SK-N-SH (cell line): ENCODE data around the gene OTOP1. TPM values are rescaled to one million over a fixed set of nuclear protein-coding genes. Genes with fewer than 3 reads are reported as not detected.
"Not testable (repeated sequence)": the region's sequence is repeated elsewhere in the genome, so short reads cannot be mapped to it uniquely, and the experiment has no call there.

Source experiments
- CTCF ChIA-PET: fragments of 300-600, 350-600 bp; formaldehyde crosslinking; extraction: SDS; loops from one replicate; lab custom pipeline; 2021; lab: Yijun Ruan, JAX
- POLR2A ChIA-PET: fragments of 350-600 bp; sonication (Branson Sonifier 250); formaldehyde crosslinking; extraction: SDS; loops from one replicate; lab custom pipeline; 2020; ENCODE audit warnings: antibody characterized with exemption, inconsistent platforms; lab: Yijun Ruan, JAX
- DNase-seq: peaks from one replicate; pipeline ENCODE4 v3.0.0; 2012
- H2AFZ ChIP-seq: fragments of 200-600 bp; sonication (generic); 2 replicates; pipeline ENCODE4 v1.8.1; 2016; ENCODE audit warnings: antibody characterized with exemption, mild to moderate bottlenecking, low read depth
- H3F3A ChIP-seq: fragments of 200-600 bp; sonication (generic); replicated peaks from 2 replicates; pipeline ENCODE3; 2016; ENCODE audit warnings: antibody characterized with exemption, mild to moderate bottlenecking; ENCODE audit not compliant: insufficient read depth
- H3K27ac ChIP-seq, 2 experiments: fragments of 200-500 bp in 1 of 2; fragments of 200-600 bp in 1 of 2; sonication (Bioruptor generic) in 1 of 2; sonication (generic), shearing (Covaris generic) in 1 of 2; 2 replicates each; pipeline versions ENCODE4 v1.5.1 to v1.6.1; 2014 to 2016; ENCODE audit warnings: low read depth in 2 of 2, inconsistent platforms in 1 of 2, low read length in 1 of 2, mild to moderate bottlenecking in 1 of 2, mixed read lengths in 1 of 2
- H3K27me3 ChIP-seq: fragments of 200-600 bp; sonication (generic), shearing (Covaris generic); 2 replicates; pipeline ENCODE4 v1.6.1; 2016; ENCODE audit warnings: mixed run types; ENCODE audit not compliant: insufficient read depth
- H3K36me3 ChIP-seq, 2 experiments: fragments of 200-500 bp in 1 of 2; fragments of 200-600 bp in 1 of 2; sonication (Bioruptor generic) in 1 of 2; sonication (generic) in 1 of 2; replicated peaks in 1 of 2; 2 replicates each; pipeline versions ENCODE3 to v1.5.1; 2014 to 2016; ENCODE audit warnings: low read length in 1 of 2, mild to moderate bottlenecking in 1 of 2; ENCODE audit not compliant: insufficient read depth in 2 of 2, control insufficient read depth in 1 of 2
- H3K4me1 ChIP-seq, 2 experiments: fragments of 200-500 bp in 1 of 2; fragments of 200-600 bp in 1 of 2; sonication (Bioruptor generic) in 1 of 2; sonication (generic), shearing (Covaris generic) in 1 of 2; 2 replicates each; pipeline versions ENCODE4 v1.5.1 to v1.6.1; 2014 to 2016; ENCODE audit warnings: low read depth in 1 of 2, low read length in 1 of 2, mixed run types in 1 of 2; ENCODE audit not compliant: insufficient read depth in 2 of 2, control insufficient read depth in 1 of 2
- H3K4me2 ChIP-seq: fragments of 200-600 bp; sonication (generic), shearing (Covaris generic); 2 replicates; pipeline ENCODE4 v1.6.1; 2017; ENCODE audit warnings: mixed run types
- H3K4me3 ChIP-seq, 2 experiments: fragments of 200-500 bp in 1 of 2; fragments of 200-600 bp in 1 of 2; sonication (Bioruptor generic) in 1 of 2; sonication (generic), shearing (Covaris generic) in 1 of 2; 2 replicates each; pipeline versions ENCODE4 v1.5.1 to v1.8.1; 2014 to 2016; ENCODE audit warnings: low read depth in 2 of 2, inconsistent platforms in 1 of 2, low read length in 1 of 2, mild to moderate bottlenecking in 1 of 2, mixed read lengths in 1 of 2, moderate library complexity in 1 of 2
- H3K79me2 ChIP-seq: fragments of 200-600 bp; sonication (generic); 2 replicates; pipeline ENCODE4 v1.8.1; 2017; ENCODE audit warnings: mild to moderate bottlenecking; ENCODE audit not compliant: insufficient read depth
- H3K9ac ChIP-seq: fragments of 200-600 bp; sonication (generic); 2 replicates; pipeline ENCODE4 v1.6.1; 2017; ENCODE audit warnings: mixed run types
- H3K9me2 ChIP-seq: fragments of 200-600 bp; sonication (generic); 2 replicates; pipeline ENCODE4 v1.6.1; 2017; ENCODE audit warnings: mixed run types
- H3K9me3 ChIP-seq: fragments of 200-600 bp; sonication (generic); 2 replicates; pipeline ENCODE4 v1.6.1; 2017; ENCODE audit warnings: mixed run types, mild to moderate bottlenecking, moderate library complexity
- H4K20me1 ChIP-seq: fragments of 200-600 bp; sonication (generic); 2 replicates; pipeline ENCODE4 v1.6.1; 2017; ENCODE audit warnings: mild to moderate bottlenecking, mixed run types; ENCODE audit not compliant: insufficient read depth
- CHD2 ChIP-seq: fragments of 150-350 bp; IDR thresholded peaks from 2 replicates; pipeline ENCODE4 v1.6.1; 2018; ENCODE audit warnings: low read length; ENCODE audit not compliant: partially characterized antibody
- CTCF ChIP-seq: fragments of 200-600 bp; sonication (generic); IDR thresholded peaks from 2 replicates; pipeline ENCODE4 v1.6.1; 2017; ENCODE audit warnings: antibody characterized with exemption, mild to moderate bottlenecking, moderate library complexity
- ELF1 ChIP-seq: IDR thresholded peaks from 2 replicates; pipeline ENCODE4 v1.4.0; 2012
- EP300 ChIP-seq, 2 experiments: IDR thresholded peaks; 2 replicates each; pipeline versions ENCODE4 v1.4.0 to v1.6.1; 2012; ENCODE audit warnings: borderline replicate concordance in 1 of 2, low read depth in 1 of 2, low read length in 1 of 2
- JUND ChIP-seq: IDR thresholded peaks from 2 replicates; pipeline ENCODE4 v1.4.0; 2012
- MEF2A ChIP-seq: IDR thresholded peaks from 2 replicates; pipeline ENCODE4 v1.4.0; 2012; ENCODE audit warnings: low read depth, borderline replicate concordance
- MXI1 ChIP-seq: IDR thresholded peaks from 2 replicates; pipeline ENCODE4 v1.6.1; 2012; ENCODE audit warnings: mild to moderate bottlenecking, low read depth, low read length, improper control_type of control experiment
- PBX3 ChIP-seq: IDR thresholded peaks from 2 replicates; pipeline ENCODE4; 2012
- POLR2AphosphoS5 ChIP-seq: IDR thresholded peaks from 2 replicates; pipeline ENCODE4 v1.6.1; 2012; ENCODE audit warnings: low read depth, low read length
- RAD21 ChIP-seq: IDR thresholded peaks from 2 replicates; pipeline ENCODE4 v1.6.1; 2012; ENCODE audit warnings: mild to moderate bottlenecking, low read length
- SMC3 ChIP-seq: IDR thresholded peaks from 2 replicates; pipeline ENCODE4 v1.6.1; 2012; ENCODE audit warnings: low read depth, low read length, improper control_type of control experiment
- YY1 ChIP-seq: IDR thresholded peaks from 2 replicates; pipeline ENCODE4 v1.4.0; 2012; ENCODE audit warnings: low read depth, mild to moderate bottlenecking
- WGBS: methylation state at CpG from one replicate; pipeline ENCODE4 v1.1.6; 2017; ENCODE audit warnings: low lambda C conversion rate; 5-methylcytosine and 5-hydroxymethylcytosine counted together
- polyA plus RNA-seq, 3 experiments: library from polyadenylated mRNA; depleted of rRNA; stranded (reverse); fragments of >200 nt; gene quantifications; 2 replicates each; pipeline ENCODE4 v1.2.3, GENCODE V29; 2012
- TF ChIP-seq, protein P1 (sequence below): IDR thresholded peaks from 2 replicates; pipeline ENCODE4 v1.4.0; 2012; ENCODE audit warnings: low read depth

Gene OTOP1
- polyA plus RNA-seq, 1 of the 3 experiments (the other 2 are of a cell fraction), result not detected

DNA sequence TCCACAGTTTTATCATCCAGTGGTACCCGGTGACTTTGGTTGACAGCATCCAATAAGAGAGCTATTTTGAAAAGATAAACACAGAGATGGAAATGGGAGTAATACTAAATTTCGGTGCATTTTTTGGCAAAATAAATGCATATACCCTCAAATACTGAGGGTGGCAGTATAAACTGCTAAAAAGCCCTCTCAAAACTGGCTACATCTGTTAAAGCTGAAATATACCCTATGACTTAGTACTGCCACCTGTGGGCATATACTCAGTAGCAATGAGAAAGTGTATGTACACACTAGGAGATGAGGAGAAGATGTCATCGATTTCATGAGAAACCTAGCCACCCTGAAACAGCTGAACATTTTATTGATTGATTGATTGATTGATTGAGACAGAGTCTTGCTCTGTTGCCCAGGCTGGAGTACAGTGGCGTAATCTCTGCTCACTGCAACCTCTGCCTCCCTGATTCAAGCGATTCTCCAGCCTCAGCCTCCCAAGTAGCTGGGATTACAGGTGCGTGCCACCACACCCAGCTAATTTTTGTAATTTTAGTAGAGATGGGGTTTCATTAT, 33.5 kb upstream of the OTOP1 start:
- POLR2A ChIA-PET, result no interaction called here
- Histone ChIP-seq H3K36me3 (no peaks in the 10 kb centered on the region), H3K4me3 (no peak overlapping the region), H4K20me1 (no peaks in the 10 kb centered on the region), H3K27me3 (no peaks in the 10 kb centered on the region), H3K9ac (no peak overlapping the region), H2AFZ (0 out of 2 replicates have a peak overlapping the region, but pooled peaks have one; percentile 60), H3K4me1 (no peaks in the 10 kb centered on the region), H3F3A (no peaks in the 10 kb centered on the region), H3K4me2 (peak overlapping the region; percentile 6; the same call in 1 of the 2 replicates), H3K27ac (no peak overlapping the region), H3K9me3 (no peaks in the 10 kb centered on the region), H3K9me2 (no peaks in the 10 kb centered on the region), H3K79me2 (no peaks in the 10 kb centered on the region)
- peak; percentile 59 for DNase-seq
- peak; percentile 59 for TF ChIP-seq RAD21
- TF ChIP-seq EP300 (IDR thresholded peaks at IDR 0.05; ENCODE audit: borderline replicate concordance in 1 of 2, low read depth in 1 of 2, low read length in 1 of 2), result no peak
- TF ChIP-seq PBX3, result no peak
- TF ChIP-seq SMC3, result 0 out of 2 replicates have a peak, but pooled peaks have one; percentile 20
- peak; percentile 63 for TF ChIP-seq CTCF
- 43% methylated on average over 4 of the region's 6 CpGs for WGBS
- CTCF ChIA-PET, result interaction anchor here (0.8 to 2.0 kb wide), 17 partner anchors 9 to 397 kb away, joined by 3 to 10 read pairs (median 5); partner anchors contain the start of gene TMEM128

- no peak for DNase-seq
- H2AFZ ChIP-seq, result 0 out of 2 replicates have a peak overlapping the region, but pooled peaks have one; percentile 60
- no peaks in the 10 kb centered on the region for H3F3A ChIP-seq
- H4K20me1 ChIP-seq, result no peaks in the 10 kb centered on the region
- H3K36me3 ChIP-seq, result no peaks in the 10 kb centered on the region
- no peaks in the 10 kb centered on the region for H3K79me2 ChIP-seq
- 64% methylated on average over 9 of the region's 9 CpGs for WGBS
- no peaks in the 10 kb centered on the region for H3K9me3 ChIP-seq
- no peak overlapping the region for H3K9ac ChIP-seq
- no peaks in the 10 kb centered on the region for H3K9me2 ChIP-seq
- H3K27ac ChIP-seq, result no peak overlapping the region
- H3K4me2 ChIP-seq, result peak overlapping the region; percentile 6; the same call in 1 of the 2 replicates
- H3K27me3 ChIP-seq, result no peaks in the 10 kb centered on the region
- H3K4me3 ChIP-seq, result no peak overlapping the region
- ChIA-PET CTCF (interaction anchor here (0.8 to 2.0 kb wide), 17 partner anchors 8 to 398 kb away, joined by 3 to 10 read pairs (median 5); partner anchors contain the start of gene TMEM128), POLR2A (no interaction called here)
- no peaks in the 10 kb centered on the region for H3K4me1 ChIP-seq
- no peak for TF ChIP-seq ELF1
- TF ChIP-seq, protein P1, sequence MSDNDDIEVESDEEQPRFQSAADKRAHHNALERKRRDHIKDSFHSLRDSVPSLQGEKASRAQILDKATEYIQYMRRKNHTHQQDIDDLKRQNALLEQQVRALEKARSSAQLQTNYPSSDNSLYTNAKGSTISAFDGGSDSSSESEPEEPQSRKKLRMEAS, result no peak
- no peak for TF ChIP-seq CHD2
- TF ChIP-seq MXI1, result no peak
- TF ChIP-seq JUND, result no peak
- no peak for TF ChIP-seq MEF2A
- TF ChIP-seq POLR2AphosphoS5, result no peak
- TF ChIP-seq YY1, result no peak
These were observed 32.9 kb upstream of the OTOP1 start for GRCh38 chr4:4259484-4260100.

DNA sequence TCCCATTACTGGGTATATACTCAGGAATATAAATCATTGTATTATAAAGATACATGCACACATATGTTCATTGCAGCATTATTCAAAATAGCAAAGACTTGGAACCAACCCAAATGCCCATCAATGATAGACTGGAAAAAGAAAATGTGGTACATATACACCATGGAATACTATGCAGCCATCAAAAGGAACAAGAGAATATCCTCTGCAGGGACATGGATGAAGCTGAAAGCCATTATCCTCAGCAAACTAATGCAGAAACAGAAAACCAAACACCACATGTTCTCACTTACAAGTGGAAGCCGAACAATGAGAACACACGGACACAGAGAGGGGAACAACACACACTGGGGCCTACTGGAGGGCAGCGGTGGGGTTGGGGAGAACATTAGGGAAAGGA, 31.0 kb upstream of the OTOP1 start:
- H3K4me2 ChIP-seq, H3K36me3 ChIP-seq, H2AFZ ChIP-seq, H4K20me1 ChIP-seq, H3K9me2 ChIP-seq, H3K9me3 ChIP-seq, POLR2A ChIA-PET, H3K4me3 ChIP-seq, H3F3A ChIP-seq, CTCF ChIA-PET, H3K9ac ChIP-seq, H3K27me3 ChIP-seq, DNase-seq, H3K4me1 ChIP-seq, H3K27ac ChIP-seq, H3K79me2 ChIP-seq: not testable (repeated sequence)
- 61% methylated on average over 3 of the region's 3 CpGs for WGBS
